ENCODE measurements around the gene ARSJ.

Gene ARSJ

DNA sequence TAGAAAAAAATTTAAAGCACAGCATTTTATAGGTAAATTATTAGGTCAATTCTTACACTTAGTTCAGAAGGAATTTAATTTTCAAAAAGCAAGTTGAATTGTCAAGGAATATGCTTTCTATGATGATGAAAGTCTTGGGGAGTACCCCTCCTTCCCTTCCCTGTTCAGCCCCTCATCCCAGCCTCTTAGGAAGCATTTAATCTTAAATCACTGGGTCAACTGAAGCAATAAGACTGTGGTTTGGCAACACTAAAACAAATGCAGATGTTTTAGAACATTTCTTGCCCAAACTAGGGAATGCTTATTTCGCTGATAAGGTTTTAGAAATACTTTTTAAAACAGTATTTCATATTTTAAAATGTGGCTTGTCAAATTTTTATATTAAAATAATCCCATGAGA lies 19.1 kb upstream of the ARSJ start:
- H3K27me3 ChIP-seq (ENCODE audit: insufficient read depth, low read length), result no peaks in the 10 kb centered on the region
- no peak overlapping the region for H3K9ac ChIP-seq (ENCODE audit: low read length)
- H3F3A ChIP-seq (ENCODE audit: insufficient read depth, low read length), result no peaks in the 10 kb centered on the region
- H3K27ac ChIP-seq (ENCODE audit: low read depth, low read length, poor library complexity, severe bottlenecking), result no peak overlapping the region
- no peaks in the 10 kb centered on the region for H3K9me3 ChIP-seq (ENCODE audit: low read length)
- H3K79me2 ChIP-seq (ENCODE audit: insufficient read depth, low read length), result no peaks in the 10 kb centered on the region
- H3K4me1 ChIP-seq (ENCODE audit: insufficient read depth, low read length, severe bottlenecking), result no peaks in the 10 kb centered on the region
- H3K9me2 ChIP-seq (ENCODE audit: low read depth, low read length), result no peaks in the 10 kb centered on the region
- TF ChIP-seq, protein P1, sequence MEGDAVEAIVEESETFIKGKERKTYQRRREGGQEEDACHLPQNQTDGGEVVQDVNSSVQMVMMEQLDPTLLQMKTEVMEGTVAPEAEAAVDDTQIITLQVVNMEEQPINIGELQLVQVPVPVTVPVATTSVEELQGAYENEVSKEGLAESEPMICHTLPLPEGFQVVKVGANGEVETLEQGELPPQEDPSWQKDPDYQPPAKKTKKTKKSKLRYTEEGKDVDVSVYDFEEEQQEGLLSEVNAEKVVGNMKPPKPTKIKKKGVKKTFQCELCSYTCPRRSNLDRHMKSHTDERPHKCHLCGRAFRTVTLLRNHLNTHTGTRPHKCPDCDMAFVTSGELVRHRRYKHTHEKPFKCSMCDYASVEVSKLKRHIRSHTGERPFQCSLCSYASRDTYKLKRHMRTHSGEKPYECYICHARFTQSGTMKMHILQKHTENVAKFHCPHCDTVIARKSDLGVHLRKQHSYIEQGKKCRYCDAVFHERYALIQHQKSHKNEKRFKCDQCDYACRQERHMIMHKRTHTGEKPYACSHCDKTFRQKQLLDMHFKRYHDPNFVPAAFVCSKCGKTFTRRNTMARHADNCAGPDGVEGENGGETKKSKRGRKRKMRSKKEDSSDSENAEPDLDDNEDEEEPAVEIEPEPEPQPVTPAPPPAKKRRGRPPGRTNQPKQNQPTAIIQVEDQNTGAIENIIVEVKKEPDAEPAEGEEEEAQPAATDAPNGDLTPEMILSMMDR (IDR thresholded peaks at IDR 0.05; ENCODE audit: low read length), result no peak
- H3K4me2 ChIP-seq (ENCODE audit: low read length), result no peak overlapping the region
- no peak overlapping the region for H3K4me3 ChIP-seq (ENCODE audit: low read depth, low read length, poor library complexity, severe bottlenecking)
- H2AFZ ChIP-seq (ENCODE audit: low read length), result no peak overlapping the region
- H4K20me1 ChIP-seq (ENCODE audit: insufficient read depth, low read length), result no peaks in the 10 kb centered on the region
- no peaks in the 10 kb centered on the region for H3K36me3 ChIP-seq (ENCODE audit: insufficient read depth, low read length)

DNA sequence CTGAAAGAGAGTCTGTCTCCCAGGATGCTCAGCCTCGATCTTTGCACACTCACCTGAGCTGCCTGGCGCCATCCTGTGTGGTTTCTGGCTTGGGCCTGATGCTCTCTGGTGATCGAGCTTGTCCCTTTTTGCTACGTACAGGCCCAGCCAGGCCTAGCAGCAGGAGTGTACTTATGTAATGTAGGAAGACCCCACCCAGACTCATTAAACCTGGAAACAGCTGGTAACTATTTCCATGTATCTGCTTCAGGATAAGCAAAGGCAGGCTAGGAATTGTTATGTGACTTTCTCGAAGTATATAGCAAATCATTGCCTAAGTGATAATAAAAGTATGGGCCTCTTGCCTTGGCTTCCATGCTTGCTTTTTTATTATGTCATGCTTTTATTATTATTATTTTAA lies 18.6 kb upstream of the ARSJ start:
- H3F3A ChIP-seq (ENCODE audit: insufficient read depth, low read length), result no peaks in the 10 kb centered on the region
- H3K4me1 ChIP-seq (ENCODE audit: insufficient read depth, low read length, severe bottlenecking), result no peaks in the 10 kb centered on the region
- H3K79me2 ChIP-seq (ENCODE audit: insufficient read depth, low read length), result no peaks in the 10 kb centered on the region
- no peaks in the 10 kb centered on the region for H3K36me3 ChIP-seq (ENCODE audit: insufficient read depth, low read length)
- H3K4me3 ChIP-seq (ENCODE audit: low read depth, low read length, poor library complexity, severe bottlenecking), result no peak overlapping the region
- TF ChIP-seq, protein P1 (IDR thresholded peaks at IDR 0.05; ENCODE audit: low read length), result no peak
- TF ChIP-seq EZH2 (IDR thresholded peaks at IDR 0.05; ENCODE audit: borderline replicate concordance, low read length), result no peak
- no peaks in the 10 kb centered on the region for H3K9me3 ChIP-seq (ENCODE audit: low read length)
- no peaks in the 10 kb centered on the region for H4K20me1 ChIP-seq (ENCODE audit: insufficient read depth, low read length)
- H3K9me2 ChIP-seq (ENCODE audit: low read depth, low read length), result no peaks in the 10 kb centered on the region
- H3K4me2 ChIP-seq (ENCODE audit: low read length), result no peak overlapping the region
- no peak overlapping the region for H2AFZ ChIP-seq (ENCODE audit: low read length)
- H3K27me3 ChIP-seq (ENCODE audit: insufficient read depth, low read length), result no peaks in the 10 kb centered on the region
- no peak overlapping the region for H3K27ac ChIP-seq (ENCODE audit: low read depth, low read length, poor library complexity, severe bottlenecking)
- no peak overlapping the region for H3K9ac ChIP-seq (ENCODE audit: low read length)

DNA sequence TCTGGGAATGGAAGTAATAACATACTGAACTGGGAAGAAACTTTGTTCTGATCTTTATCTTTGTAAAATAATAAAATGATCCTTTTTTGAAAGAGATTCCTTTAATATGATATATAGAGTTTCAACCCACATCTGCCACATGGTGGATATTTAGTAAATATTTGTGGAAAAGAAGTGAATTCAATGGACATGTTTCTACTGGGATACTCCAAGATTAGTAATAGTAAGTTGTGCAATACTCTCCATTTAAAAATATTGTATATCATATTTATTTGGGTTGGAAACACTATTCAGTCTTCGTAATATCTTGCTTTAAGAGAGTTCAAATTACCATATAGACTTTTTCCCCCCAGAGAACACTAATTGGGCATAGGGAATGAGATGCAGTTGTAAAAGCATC lies 17.8 kb upstream of the ARSJ start:
- Histone ChIP-seq H3K9me2 (ENCODE audit: low read depth, low read length) (no peaks in the 10 kb centered on the region), H3K9ac (ENCODE audit: low read length) (no peak overlapping the region), H3K9me3 (ENCODE audit: low read length) (no peaks in the 10 kb centered on the region), H3K4me2 (ENCODE audit: low read length) (no peak overlapping the region), H4K20me1 (ENCODE audit: insufficient read depth, low read length) (no peaks in the 10 kb centered on the region), H3F3A (ENCODE audit: insufficient read depth, low read length) (no peaks in the 10 kb centered on the region), H3K27me3 (ENCODE audit: insufficient read depth, low read length) (no peaks in the 10 kb centered on the region), H3K27ac (ENCODE audit: low read depth, low read length, poor library complexity, severe bottlenecking) (no peak overlapping the region), H3K79me2 (ENCODE audit: insufficient read depth, low read length) (no peaks in the 10 kb centered on the region), H3K4me3 (ENCODE audit: low read depth, low read length, poor library complexity, severe bottlenecking) (no peak overlapping the region), H3K36me3 (ENCODE audit: insufficient read depth, low read length) (no peaks in the 10 kb centered on the region), H3K4me1 (ENCODE audit: insufficient read depth, low read length, severe bottlenecking) (no peaks in the 10 kb centered on the region), H2AFZ (ENCODE audit: low read length) (no peak overlapping the region)
- no peak for TF ChIP-seq EZH2 (IDR thresholded peaks at IDR 0.05; ENCODE audit: borderline replicate concordance, low read length)
- TF ChIP-seq, protein P1 (IDR thresholded peaks at IDR 0.05; ENCODE audit: low read length), result no peak
